SU-DHL-6 (cell line): Measurements from ENCODE around the gene OR52L1.
"Not testable (repeated sequence)": the region's sequence is repeated elsewhere in the genome, so short reads cannot be mapped to it uniquely, and the experiment has no call there.

Experiments
- H2AFZ ChIP-seq: fragments of 200-600 bp; sonication (generic); 2 replicates; pipeline ENCODE4 v1.6.1; 2014; ENCODE audit warnings: low read depth, mild to moderate bottlenecking, moderate library complexity, mixed read lengths, antibody characterized with exemption, low read length; ENCODE audit not compliant: severe bottlenecking
- H3F3A ChIP-seq: fragments of 200-600 bp; shearing (Covaris generic); 2 replicates; pipeline ENCODE4 v1.6.0; 2016; ENCODE audit warnings: antibody characterized with exemption, mild to moderate bottlenecking; ENCODE audit not compliant: insufficient read depth
- H3K27ac ChIP-seq: fragments of 200-600 bp; sonication (generic); 2 replicates; pipeline ENCODE4 v1.5.1; 2016; ENCODE audit warnings: low read depth, mild to moderate bottlenecking, low read length, moderate library complexity, mixed read lengths
- H3K27me3 ChIP-seq: fragments of 200-600 bp; sonication (generic), shearing (Covaris generic); 2 replicates; pipeline ENCODE4 v1.6.0; 2014; ENCODE audit warnings: mild to moderate bottlenecking, low read length
- H3K36me3 ChIP-seq: fragments of 200-600 bp; sonication (generic); 2 replicates; pipeline ENCODE4 v1.6.1; 2014; ENCODE audit warnings: mild to moderate bottlenecking, low read length, mixed read lengths
- H3K4me2 ChIP-seq: fragments of 300-600, 200-600 bp; shearing (Covaris generic), sonication (generic); 2 replicates; pipeline ENCODE4 v1.6.0; 2014; ENCODE audit warnings: low read length, low read depth, mild to moderate bottlenecking; ENCODE audit not compliant: poor library complexity, severe bottlenecking
- H3K4me3 ChIP-seq: fragments of 200-600 bp; sonication (generic); 2 replicates; pipeline ENCODE4 v1.5.1; 2014; ENCODE audit warnings: antibody characterized with exemption, low read length, mild to moderate bottlenecking, mixed read lengths; ENCODE audit not compliant: insufficient read depth, poor library complexity, severe bottlenecking
- H3K79me2 ChIP-seq: fragments of 200-600 bp; sonication (generic); 2 replicates; pipeline ENCODE4 v1.6.1; 2014; ENCODE audit warnings: mild to moderate bottlenecking, low read length, moderate library complexity; ENCODE audit not compliant: insufficient read depth
- H3K9ac ChIP-seq: fragments of 200-600 bp; sonication (generic); 2 replicates; pipeline ENCODE4 v1.7.0; 2014; ENCODE audit warnings: mild to moderate bottlenecking, low read length
- H3K9me2 ChIP-seq: fragments of 200-600 bp; sonication (generic); replicated peaks from 2 replicates; pipeline ENCODE4 v1.6.1; 2014; ENCODE audit warnings: low read length; ENCODE audit not compliant: insufficient read depth
- H3K9me3 ChIP-seq: fragments of 200-600 bp; sonication (generic); 2 replicates; pipeline ENCODE4 v1.6.1; 2014; ENCODE audit warnings: low read length, mixed read lengths; ENCODE audit not compliant: insufficient read depth
- H4K20me1 ChIP-seq: fragments of 200-600 bp; sonication (generic); 2 replicates; pipeline ENCODE4 v1.6.1; 2014; ENCODE audit warnings: low read depth, mild to moderate bottlenecking, antibody characterized with exemption, low read length, moderate library complexity, mixed read lengths
- CTCF ChIP-seq: fragments of 200-600 bp; sonication (generic); IDR thresholded peaks from one replicate; pipeline ENCODE4 v1.5.1; 2017; ENCODE audit warnings: antibody characterized with exemption, mild to moderate bottlenecking, low read length, moderate library complexity; ENCODE audit not compliant: insufficient read depth, poor library complexity, severe bottlenecking
- EZH2phosphoT487 ChIP-seq: fragments of 200-600 bp; sonication (generic), shearing (Covaris generic); conservative IDR thresholded peaks from 2 replicates; pipeline ENCODE4 v1.6.1; 2018; ENCODE audit warnings: mild to moderate bottlenecking, antibody characterized with exemption, low read length, moderate library complexity, mixed read lengths

The OR52L1 gene

GRCh38 chr11:5967708-5968107 is 19.1 kb downstream of the OR52L1 start:
- Histone ChIP-seq H3F3A (no peaks in the 10 kb centered on the region), H3K9me2 (peaks cover 4% of the 10 kb centered on the region; the same call in 1 of the 2 replicates), H3K79me2 (no peaks in the 10 kb centered on the region), H3K36me3 (no peaks in the 10 kb centered on the region), H3K9me3 (no peaks in the 10 kb centered on the region), H4K20me1 (no peaks in the 10 kb centered on the region), H3K27ac (no peak overlapping the region), H3K4me2 (no peak overlapping the region), H3K9ac (no peak overlapping the region), H2AFZ (no peak overlapping the region), H3K4me3 (no peak overlapping the region), H3K27me3 (no peaks in the 10 kb centered on the region)
- no peak for TF ChIP-seq CTCF
- no peak for TF ChIP-seq EZH2phosphoT487

- Histone ChIP-seq H4K20me1 (no peaks in the 10 kb centered on the region), H3K4me2 (no peak overlapping the region), H3K27ac (no peak overlapping the region), H3K9ac (no peak overlapping the region), H3F3A (no peaks in the 10 kb centered on the region), H3K79me2 (no peaks in the 10 kb centered on the region), H3K36me3 (no peaks in the 10 kb centered on the region), H3K9me3 (no peaks in the 10 kb centered on the region), H3K9me2 (peaks cover 4% of the 10 kb centered on the region; the same call in 1 of the 2 replicates), H3K27me3 (no peaks in the 10 kb centered on the region), H3K4me3 (no peak overlapping the region), H2AFZ (no peak overlapping the region)
- TF ChIP-seq CTCF (no peak), EZH2phosphoT487 (no peak)
Observed at GRCh38 chr11:5966958-5967357, 19.8 kb downstream of the OR52L1 start.

DNA sequence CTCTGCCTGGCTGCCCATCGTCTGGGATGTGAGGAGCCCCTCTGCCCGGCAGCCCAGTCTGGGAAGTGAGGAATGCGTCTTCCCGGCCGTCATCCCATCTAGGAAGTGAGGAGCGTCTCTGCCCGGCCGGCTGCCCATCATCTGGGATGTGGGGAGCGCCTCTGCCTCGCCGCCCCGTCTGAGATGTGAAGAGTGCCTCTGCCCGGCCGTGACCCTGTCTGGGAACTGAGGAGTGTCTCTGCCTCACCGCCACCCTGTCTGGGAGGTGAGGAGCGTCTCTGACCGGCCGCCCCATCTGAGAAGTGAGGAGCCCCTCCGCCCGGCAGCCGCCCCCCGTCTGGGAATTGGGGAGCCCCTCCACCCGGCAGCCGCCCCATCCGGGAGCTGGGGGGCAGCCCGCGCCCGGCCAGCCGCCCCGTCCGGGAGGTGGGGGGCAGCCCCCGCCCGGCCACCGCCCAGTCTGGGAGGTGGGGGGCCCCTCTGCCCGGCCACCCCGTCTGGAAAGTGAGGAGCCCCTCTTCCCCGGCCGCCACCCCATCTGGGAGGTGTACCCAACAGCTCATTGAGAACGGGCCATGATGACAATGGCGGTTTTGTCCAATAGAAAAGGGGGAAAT is 26.0 kb downstream of the OR52L1 start:
- not testable (repeated sequence) for H3K4me2 ChIP-seq, H3K9me3 ChIP-seq, H3F3A ChIP-seq, H3K79me2 ChIP-seq, H3K27ac ChIP-seq, H3K9me2 ChIP-seq, H3K36me3 ChIP-seq, H3K27me3 ChIP-seq, H3K4me3 ChIP-seq, H3K9ac ChIP-seq, H2AFZ ChIP-seq, H4K20me1 ChIP-seq

DNA sequence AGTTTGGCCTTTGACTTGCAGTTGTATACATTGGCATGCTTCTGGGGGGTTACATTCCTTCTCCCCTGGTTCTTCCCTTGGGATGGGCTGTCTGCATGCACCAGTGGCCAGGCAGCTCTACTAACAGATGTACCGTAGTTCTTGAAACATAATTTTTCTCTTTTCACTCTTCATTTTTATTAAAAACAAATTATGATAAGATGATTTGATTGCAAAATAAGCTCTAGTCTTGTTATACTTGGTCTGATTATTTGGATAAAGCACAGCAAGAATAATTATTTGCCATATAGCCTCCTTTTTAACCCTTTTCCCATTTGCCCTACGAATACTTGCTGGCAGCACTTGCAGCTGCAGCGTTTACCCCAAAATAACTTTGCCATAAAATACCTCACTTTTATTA is 31.2 kb downstream of the OR52L1 start:
- no peaks in the 10 kb centered on the region for H3K79me2 ChIP-seq
- no peaks in the 10 kb centered on the region for H3K27me3 ChIP-seq
- H3K4me3 ChIP-seq, result no peak overlapping the region
- no peaks in the 10 kb centered on the region for H4K20me1 ChIP-seq
- no peaks in the 10 kb centered on the region for H3K36me3 ChIP-seq
- no peaks in the 10 kb centered on the region for H3K9me2 ChIP-seq
- H3F3A ChIP-seq, result no peaks in the 10 kb centered on the region
- TF ChIP-seq EZH2phosphoT487, result no peak
- TF ChIP-seq CTCF, result no peak
- H3K9me3 ChIP-seq, result peaks cover 8% of the 10 kb centered on the region; the same call in 1 of the 2 replicates
- no peak overlapping the region for H3K9ac ChIP-seq
- H2AFZ ChIP-seq, result no peak overlapping the region
- H3K4me2 ChIP-seq, result no peak overlapping the region
- H3K27ac ChIP-seq, result no peak overlapping the region
